OCI-LY3 (cell line): ENCODE data around the gene ASIC1.

Experiments
- H2AFZ ChIP-seq: fragments of 200-600, 300-600 bp; shearing (Covaris generic); 2 replicates; pipeline ENCODE4 v1.6.0; 2014; ENCODE audit warnings: antibody characterized with exemption, low read depth, low read length
- H3K27ac ChIP-seq: fragments of 200-600, 300-600 bp; sonication (generic); 2 replicates; pipeline ENCODE4 v1.5.1; 2014; ENCODE audit warnings: mild to moderate bottlenecking, low read length, moderate library complexity, mixed read lengths
- H3K27me3 ChIP-seq: fragments of 200-600, 300-600 bp; sonication (generic); 2 replicates; pipeline ENCODE4 v1.6.1; 2014; ENCODE audit warnings: low read depth, low read length, mixed read lengths
- H3K36me3 ChIP-seq: fragments of 200-600, 300-600 bp; sonication (generic); replicated peaks from 2 replicates; pipeline ENCODE3; 2014; ENCODE audit warnings: low read depth, low read length, mixed read lengths
- H3K4me1 ChIP-seq: fragments of 300-600, 200-600 bp; sonication (generic); 2 replicates; pipeline ENCODE4 v1.6.1; 2014; ENCODE audit warnings: low read length, mixed read lengths
- H3K4me2 ChIP-seq: fragments of 200-600, 300-600 bp; sonication (generic); 2 replicates; pipeline ENCODE4 v1.6.1; 2014; ENCODE audit warnings: low read length, mixed read lengths
- H3K4me3 ChIP-seq: fragments of 300-600, 200-600 bp; sonication (generic); 2 replicates; pipeline ENCODE4 v1.5.1; 2014; ENCODE audit warnings: antibody characterized with exemption, mild to moderate bottlenecking, low read length, moderate library complexity
- H3K79me2 ChIP-seq: fragments of 300-600, 200-600 bp; shearing (Covaris generic); 2 replicates; pipeline ENCODE4 v1.6.1; 2014; ENCODE audit warnings: mild to moderate bottlenecking, low read length, mixed read lengths
- H3K9ac ChIP-seq: fragments of 300-600, 200-600 bp; shearing (Covaris generic); 2 replicates; pipeline ENCODE4 v1.6.0; 2014; ENCODE audit warnings: mild to moderate bottlenecking, low read length, moderate library complexity
- H3K9me3 ChIP-seq: fragments of 200-600, 300-600 bp; shearing (Covaris generic); 2 replicates; pipeline ENCODE4 v1.6.1; 2014; ENCODE audit warnings: low read length, mixed read lengths; ENCODE audit not compliant: insufficient read depth
- H4K20me1 ChIP-seq: fragments of 200-600, 300-600 bp; sonication (generic); 2 replicates; pipeline ENCODE4 v1.6.1; 2016; ENCODE audit warnings: low read length, mixed read lengths; ENCODE audit not compliant: insufficient read depth
- CTCF ChIP-seq: fragments of 200-600, 300-600 bp; sonication (generic); IDR thresholded peaks from 2 replicates; pipeline ENCODE4 v1.5.1; 2014; ENCODE audit warnings: antibody characterized with exemption, low read length, low read depth
- EZH2phosphoT487 ChIP-seq: fragments of 200-600 bp; shearing (Covaris generic); IDR thresholded peaks from 2 replicates; pipeline ENCODE4 v1.6.1; 2018; ENCODE audit warnings: antibody characterized with exemption, mixed run types, low read depth

ASIC1 gene

GRCh38 chr12:50032515-50032853 lies 24.9 kb upstream of the ASIC1 start:
- Histone ChIP-seq H3K36me3 (no peaks in the 10 kb centered on the region), H3K27me3 (no peaks in the 10 kb centered on the region), H3K4me3 (no peak overlapping the region), H3K4me1 (no peaks in the 10 kb centered on the region), H3K27ac (no peak overlapping the region), H3K79me2 (no peaks in the 10 kb centered on the region), H3K9me3 (no peaks in the 10 kb centered on the region), H3K9ac (no peak overlapping the region), H3K4me2 (no peak overlapping the region), H2AFZ (no peak overlapping the region), H4K20me1 (no peaks in the 10 kb centered on the region)
- no peak for TF ChIP-seq CTCF
- no peak for TF ChIP-seq EZH2phosphoT487

- Histone ChIP-seq H4K20me1 (no peaks in the 10 kb centered on the region), H3K36me3 (no peaks in the 10 kb centered on the region), H3K27me3 (no peaks in the 10 kb centered on the region), H3K9ac (no peak overlapping the region), H2AFZ (no peak overlapping the region), H3K4me3 (no peak overlapping the region), H3K27ac (no peak overlapping the region), H3K4me2 (no peak overlapping the region), H3K79me2 (no peaks in the 10 kb centered on the region), H3K4me1 (no peaks in the 10 kb centered on the region), H3K9me3 (no peaks in the 10 kb centered on the region)
- TF ChIP-seq EZH2phosphoT487 (no peak), CTCF (no peak)
Measured at GRCh38 chr12:50032854-50033581, 24.4 kb upstream of the ASIC1 start.

- no peak overlapping the region for H3K27ac ChIP-seq
- H3K4me2 ChIP-seq, result no peak overlapping the region
- no peak overlapping the region for H3K9ac ChIP-seq
- TF ChIP-seq EZH2phosphoT487, result no peak
- TF ChIP-seq CTCF, result no peak
- no peaks in the 10 kb centered on the region for H3K4me1 ChIP-seq
- no peak overlapping the region for H2AFZ ChIP-seq
- H3K27me3 ChIP-seq, result no peaks in the 10 kb centered on the region
- no peaks in the 10 kb centered on the region for H3K79me2 ChIP-seq
- no peak overlapping the region for H3K4me3 ChIP-seq
- no peaks in the 10 kb centered on the region for H3K9me3 ChIP-seq
- H3K36me3 ChIP-seq, result no peaks in the 10 kb centered on the region
- H4K20me1 ChIP-seq, result no peaks in the 10 kb centered on the region
Measured at GRCh38 chr12:50038336-50038735, 19.1 kb upstream of the ASIC1 start.

- no peak overlapping the region for H3K4me3 ChIP-seq
- no peaks in the 10 kb centered on the region for H3K9me3 ChIP-seq
- H3K4me2 ChIP-seq, result no peak overlapping the region
- peak overlapping the region; percentile 77 for H2AFZ ChIP-seq
- no peaks in the 10 kb centered on the region for H4K20me1 ChIP-seq
- no peaks in the 10 kb centered on the region for H3K36me3 ChIP-seq
- H3K27ac ChIP-seq, result no peak overlapping the region
- TF ChIP-seq CTCF, result peak; percentile 92
- TF ChIP-seq EZH2phosphoT487, result no peak
- no peaks in the 10 kb centered on the region for H3K4me1 ChIP-seq
- H3K27me3 ChIP-seq, result no peaks in the 10 kb centered on the region
- H3K79me2 ChIP-seq, result no peaks in the 10 kb centered on the region
- H3K9ac ChIP-seq, result no peak overlapping the region
Measured at GRCh38 chr12:50039151-50039835, 18.1 kb upstream of the ASIC1 start.
